OCI-LY7 (cell line): Measurements from ENCODE around the gene POU2AF1. TPM values are rescaled to one million over a fixed set of nuclear protein-coding genes. Genes with fewer than 3 reads are reported as not detected.
A peak's percentile ranks its signal among the peaks of the same experiment; 100 is the strongest.

Source experiments
- BruUV-seq: library from RNA; stranded (reverse); fragments of 400-500 nt; replicated peaks from 2 replicates; lab custom pipeline; 2021; lab: Mats Ljungman, UMichigan
- CTCF ChIA-PET: fragments of 300-600 bp; sonication (Branson Sonifier 250); formaldehyde crosslinking; loops from one replicate; lab custom pipeline; 2022; ENCODE audit warnings: antibody characterized with exemption; ENCODE audit not compliant: unreplicated experiment; lab: Charles Lee
- POLR2A ChIA-PET: fragments of 300-600 bp; sonication (Branson Sonifier 250); formaldehyde crosslinking; loops from one replicate; lab custom pipeline; 2022; ENCODE audit warnings: antibody characterized with exemption; lab: Charles Lee
- DNase-seq: peaks from one replicate; pipeline ENCODE4 v3.0.0-alpha.2; 2015; ENCODE audit warnings: low spot score
- H2AFZ ChIP-seq: fragments of 200-600 bp; sonication (generic), shearing (Covaris generic); 2 replicates; pipeline ENCODE4 v1.6.1; 2014; ENCODE audit warnings: mild to moderate bottlenecking, antibody characterized with exemption, low read length, moderate library complexity
- H3K27ac ChIP-seq: fragments of 200-600 bp; sonication (generic); 2 replicates; pipeline ENCODE4 v1.5.1; 2014; ENCODE audit warnings: mixed run types, low read depth, mild to moderate bottlenecking, moderate library complexity, low read length, inconsistent platforms; ENCODE audit not compliant: poor library complexity, severe bottlenecking
- H3K36me3 ChIP-seq: fragments of 200-600 bp; sonication (generic); 2 replicates; pipeline ENCODE4 v1.6.1; 2014; ENCODE audit warnings: mild to moderate bottlenecking, antibody characterized with exemption, low read length, moderate library complexity, mixed read lengths; ENCODE audit not compliant: insufficient read depth
- H3K4me1 ChIP-seq: fragments of 200-600 bp; sonication (generic); 2 replicates; pipeline ENCODE4 v1.5.1; 2014; ENCODE audit warnings: mild to moderate bottlenecking, low read length; ENCODE audit not compliant: insufficient read depth, poor library complexity, severe bottlenecking
- H3K4me2 ChIP-seq: fragments of 200-600 bp; sonication (generic); 2 replicates; pipeline ENCODE4 v1.6.1; 2014; ENCODE audit warnings: mild to moderate bottlenecking, low read length
- H3K4me3 ChIP-seq: fragments of 200-600 bp; sonication (generic); 2 replicates; pipeline ENCODE4 v1.5.1; 2014; ENCODE audit warnings: mild to moderate bottlenecking, low read depth, low read length; ENCODE audit not compliant: poor library complexity, severe bottlenecking
- H3K79me2 ChIP-seq: fragments of 200-600 bp; sonication (generic); 2 replicates; pipeline ENCODE4 v1.6.1; 2016; ENCODE audit warnings: low read depth, mild to moderate bottlenecking, low read length, moderate library complexity, mixed read lengths; ENCODE audit not compliant: insufficient read depth
- H3K9me2 ChIP-seq: fragments of 200-600 bp; sonication (generic); 2 replicates; pipeline ENCODE4 v1.6.1; 2016; ENCODE audit warnings: mild to moderate bottlenecking, low read length, mixed read lengths; ENCODE audit not compliant: insufficient read depth
- H3K9me3 ChIP-seq: fragments of 200-600 bp; sonication (generic); 2 replicates; pipeline ENCODE4 v1.6.1; 2014; ENCODE audit warnings: mild to moderate bottlenecking, mixed run types, low read length, mixed read lengths
- H4K20me1 ChIP-seq: fragments of 200-600 bp; sonication (generic); 2 replicates; pipeline ENCODE4 v1.6.1; 2014; ENCODE audit warnings: mild to moderate bottlenecking, antibody characterized with exemption, low read length, moderate library complexity, mixed read lengths; ENCODE audit not compliant: insufficient read depth
- EZH2phosphoT487 ChIP-seq: fragments of 200-600 bp; sonication (generic); IDR thresholded peaks from 2 replicates; pipeline ENCODE4 v1.6.1; 2018; ENCODE audit warnings: low read depth, borderline replicate concordance, mild to moderate bottlenecking, mixed run types, antibody characterized with exemption, low read length, moderate library complexity, mixed read lengths
- intact Hi-C: fragments of 100-400 bp; cut with micrococcal nuclease; formaldehyde crosslinking; loops from one replicate; pipeline ENCODE4 v1.10.0; 2022; ENCODE audit not compliant: unreplicated experiment
- total RNA-seq, 2 experiments: library from RNA; depleted of rRNA in 1 of 2; stranded (reverse); fragments of >200 nt in 1 of 2; shearing (Covaris generic) in 1 of 2; gene quantifications; 2 replicates each; pipeline ENCODE4 v1.2.3, GENCODE V29; 2014 to 2022
- TF ChIP-seq, protein P1 (sequence below): fragments of 200-600 bp; sonication (generic); conservative IDR thresholded peaks from 2 replicates; pipeline ENCODE4 v1.5.1; 2014; ENCODE audit warnings: mild to moderate bottlenecking, antibody characterized with exemption, low read length, moderate library complexity, mixed read lengths

The POU2AF1 gene
- total RNA-seq, 2 experiments from 2014 or later = 86.1 to 285 TPM

- H2AFZ ChIP-seq = peak overlapping the region; percentile 67
- TF ChIP-seq, protein P1, sequence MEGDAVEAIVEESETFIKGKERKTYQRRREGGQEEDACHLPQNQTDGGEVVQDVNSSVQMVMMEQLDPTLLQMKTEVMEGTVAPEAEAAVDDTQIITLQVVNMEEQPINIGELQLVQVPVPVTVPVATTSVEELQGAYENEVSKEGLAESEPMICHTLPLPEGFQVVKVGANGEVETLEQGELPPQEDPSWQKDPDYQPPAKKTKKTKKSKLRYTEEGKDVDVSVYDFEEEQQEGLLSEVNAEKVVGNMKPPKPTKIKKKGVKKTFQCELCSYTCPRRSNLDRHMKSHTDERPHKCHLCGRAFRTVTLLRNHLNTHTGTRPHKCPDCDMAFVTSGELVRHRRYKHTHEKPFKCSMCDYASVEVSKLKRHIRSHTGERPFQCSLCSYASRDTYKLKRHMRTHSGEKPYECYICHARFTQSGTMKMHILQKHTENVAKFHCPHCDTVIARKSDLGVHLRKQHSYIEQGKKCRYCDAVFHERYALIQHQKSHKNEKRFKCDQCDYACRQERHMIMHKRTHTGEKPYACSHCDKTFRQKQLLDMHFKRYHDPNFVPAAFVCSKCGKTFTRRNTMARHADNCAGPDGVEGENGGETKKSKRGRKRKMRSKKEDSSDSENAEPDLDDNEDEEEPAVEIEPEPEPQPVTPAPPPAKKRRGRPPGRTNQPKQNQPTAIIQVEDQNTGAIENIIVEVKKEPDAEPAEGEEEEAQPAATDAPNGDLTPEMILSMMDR = no peak
- TF ChIP-seq EZH2phosphoT487 = no peak
- ChIA-PET POLR2A (interaction anchor here (0.9 to 7.6 kb wide), 7 partner anchors 10 to 33 kb away, joined by 3 to 74 read pairs (median 11); partner anchors contain the start of gene POU2AF1), CTCF (interaction anchor here (1.7 kb wide), 1 partner anchor 9 kb away, joined by 5 read pairs; the partner anchor contains the start of gene POU2AF1)
- no TSS peak for BruUV-seq
- intact Hi-C loops = no loop called here
- peak; percentile 57 for DNase-seq
- no peaks in the 10 kb centered on the region for H4K20me1 ChIP-seq
- H3K9me2 ChIP-seq = no peaks in the 10 kb centered on the region
- peak overlapping the region; percentile 6 for H3K4me3 ChIP-seq
- peak overlapping the region; percentile 58 for H3K4me2 ChIP-seq
- H3K9me3 ChIP-seq = peaks cover 28% of the 10 kb centered on the region
- peaks cover 8% of the 10 kb centered on the region; the same call in 1 of the 2 replicates for H3K36me3 ChIP-seq
- H3K27ac ChIP-seq = peak overlapping the region; percentile 23
- H3K79me2 ChIP-seq = no peaks in the 10 kb centered on the region
- H3K4me1 ChIP-seq = peaks cover 48% of the 10 kb centered on the region
These were observed 9.8 kb upstream of the POU2AF1 start for GRCh38 chr11:111388842-111389241.

DNA sequence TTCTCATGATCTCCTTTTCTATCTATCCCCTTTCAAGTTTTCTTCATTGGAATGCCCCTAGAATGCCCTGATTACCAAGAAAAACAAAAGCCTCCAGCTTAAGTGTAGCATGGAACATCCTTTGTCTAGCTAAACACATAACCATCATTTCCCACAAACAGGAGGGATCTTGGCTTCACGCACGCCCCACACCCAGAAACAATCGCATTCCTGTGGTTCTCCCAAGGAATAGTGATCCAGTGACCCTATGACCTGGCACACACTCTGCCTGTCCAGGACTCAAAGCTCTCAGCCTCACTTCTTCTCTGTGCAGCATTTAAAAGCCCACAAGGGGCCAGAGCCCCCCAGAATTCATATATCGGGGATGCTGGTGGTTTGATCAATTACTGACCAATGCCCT, 9.3 kb upstream of the POU2AF1 start:
- peak overlapping the region; percentile 67 for H2AFZ ChIP-seq
- POLR2A ChIA-PET = interaction anchor here (1.3 to 7.6 kb wide), 6 partner anchors 10 to 29 kb away, joined by 4 to 74 read pairs (median 12); partner anchors contain the start of gene POU2AF1

More for the DNA sequence above, 9.3 kb upstream of the POU2AF1 start:
- Histone ChIP-seq H3K4me1 (peaks cover 48% of the 10 kb centered on the region), H3K27ac (peak overlapping the region; percentile 23), H3K79me2 (no peaks in the 10 kb centered on the region), H3K4me3 (peak overlapping the region; percentile 6), H3K9me2 (no peaks in the 10 kb centered on the region), H3K4me2 (peak overlapping the region; percentile 58), H3K36me3 (peaks cover 8% of the 10 kb centered on the region; the same call in 1 of the 2 replicates), H4K20me1 (no peaks in the 10 kb centered on the region), H3K9me3 (peaks cover 28% of the 10 kb centered on the region)
- DNase-seq = no peak
- no TSS peak for BruUV-seq
- CTCF ChIA-PET = interaction anchor here (1.7 kb wide), 1 partner anchor 9 kb away, joined by 5 read pairs; the partner anchor contains the start of gene POU2AF1
- intact Hi-C loops = no loop called here
- TF ChIP-seq, protein P1 = no peak
- no peak for TF ChIP-seq EZH2phosphoT487
